ENCODE data around the gene PGRMC2. TPM values are rescaled to one million over a fixed set of nuclear protein-coding genes. Genes with fewer than 3 reads are reported as not detected.

The PGRMC2 gene
- total and polyA plus RNA-seq, 2 of the 8 experiments (the other 6 are each of a cell fraction or from before 2014, with no cell fraction given) = 9.5 to 85.3 TPM

DNA sequence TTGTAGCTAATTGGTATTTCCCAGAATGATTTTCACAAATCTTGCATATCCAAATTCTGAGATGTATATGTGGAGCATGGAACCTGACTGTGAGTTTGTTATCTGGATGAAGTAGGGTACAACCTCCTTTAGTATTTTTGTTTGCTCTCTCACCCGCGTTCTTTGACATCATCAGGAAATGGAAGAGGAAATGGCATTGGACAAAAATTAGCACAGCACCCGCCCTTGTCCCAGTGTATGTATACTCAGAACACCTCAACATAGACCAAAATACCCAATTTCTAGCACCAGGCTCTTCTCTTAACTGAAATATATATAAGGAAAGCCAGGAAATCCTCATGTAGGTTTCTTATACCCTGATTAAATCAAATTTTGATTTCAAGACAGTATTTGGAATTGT, 6.9 kb upstream of the PGRMC2 start:
- no peak overlapping the region for H2BK12ac ChIP-seq (ENCODE audit: low read depth, low read length)
- H3K18ac ChIP-seq (ENCODE audit: extremely low read depth, low read length) = no peak overlapping the region
- no peak overlapping the region for H3K14ac ChIP-seq (ENCODE audit: insufficient read length)
- no peak for TF ChIP-seq JUN (IDR thresholded peaks at IDR 0.05; ENCODE audit: low read depth, low read length)
- TF ChIP-seq HDAC2 (IDR thresholded peaks at IDR 0.05; ENCODE audit: borderline replicate concordance in 1 of 2, low read depth in 2 of 2, low read length in 2 of 2) = no peak
- TF ChIP-seq SUZ12 (IDR thresholded peaks at IDR 0.05; ENCODE audit: low read length) = no peak
- no peak for TF ChIP-seq JUND (IDR thresholded peaks at IDR 0.05; ENCODE audit: low read length)
- no peak for TF ChIP-seq EP300 (IDR thresholded peaks at IDR 0.05; ENCODE audit: borderline replicate concordance in 1 of 2, low read depth in 2 of 2, low read length in 2 of 2)
- TF ChIP-seq KDM4A (IDR thresholded peaks at IDR 0.05; ENCODE audit: low read depth, low read length, severe bottlenecking) = no peak
- no peak for TF ChIP-seq YY1 (IDR thresholded peaks at IDR 0.05; ENCODE audit: low read depth, low read length)
- TF ChIP-seq CREB1 (IDR thresholded peaks at IDR 0.05) = no peak
- 90% methylated on average over 3 of the region's 3 CpGs; no CpG with 5 or more reads in 1 of the 2 experiments for WGBS, 2 experiments (ENCODE audit: extremely low coverage in 1 of 2, insufficient coverage in 1 of 2, insufficient read length in 1 of 2, insufficient replicate concordance in 2 of 2, low coverage in 1 of 2, low lambda C conversion rate in 2 of 2, missing lambda C conversion rate in 1 of 2)
- no peak overlapping the region for H2AK5ac ChIP-seq (ENCODE audit: low read depth, low read length)
- H3K9me3 ChIP-seq (ENCODE audit: insufficient read depth in 2 of 2, low read depth in 1 of 2, low read length in 1 of 2) = no peaks in the 10 kb centered on the region
- POLR2A ChIA-PET (ENCODE audit: partially characterized antibody) = no interaction called here
- H3K9ac ChIP-seq (replicated peaks in 1 of 4; ENCODE audit: extremely low read depth in 1 of 4, low read depth in 3 of 4, low read length in 3 of 4) = no peak overlapping the region
- H4K8ac ChIP-seq (ENCODE audit: extremely low read depth, insufficient read depth, low read length) = no peak overlapping the region
- no peaks in the 10 kb centered on the region; the same call in 1 of the 2 replicates for H3K79me1 ChIP-seq (ENCODE audit: low read depth, low read length)
- no peak overlapping the region for H3K4me2 ChIP-seq (ENCODE audit: insufficient read depth in 1 of 2, low read depth in 2 of 2, low read length in 2 of 2)
- H3K4me3 ChIP-seq (ENCODE audit: extremely low read depth in 1 of 4, insufficient read depth in 2 of 4, low read depth in 3 of 4, low read length in 4 of 4) = no peak overlapping the region
- H3K56ac ChIP-seq (replicated peaks; ENCODE audit: insufficient read length, low read depth, low read length) = no peak overlapping the region
- no peaks in the 10 kb centered on the region for H4K20me1 ChIP-seq (replicated peaks in 1 of 2; ENCODE audit: control insufficient read depth in 1 of 2, insufficient read depth in 2 of 2, low read length in 2 of 2)
- H3K36me3 ChIP-seq (ENCODE audit: control insufficient read depth in 2 of 4, insufficient read depth in 4 of 4, low read length in 3 of 4) = no peaks in the 10 kb centered on the region; a peak in 1 of 8 replicates
- no peak overlapping the region for H3K27ac ChIP-seq (ENCODE audit: low read depth, low read length)
- H2BK20ac ChIP-seq (ENCODE audit: low read length) = no peak overlapping the region
- H3K23me2 ChIP-seq (ENCODE audit: low read depth, low read length) = peaks cover 1% of the 10 kb centered on the region; the same call in 1 of the 2 replicates
- peaks cover 0 to 4% of the 10 kb centered on the region in 2 experiments; a peak in 2 of 4 replicates for H3K79me2 ChIP-seq (ENCODE audit: control insufficient read depth in 1 of 2, insufficient read depth in 2 of 2, low read length in 2 of 2)
- FAIRE-seq = no peak
- H4K91ac ChIP-seq (replicated peaks; ENCODE audit: insufficient read length, low read length) = no peak overlapping the region
- CTCF ChIA-PET (ENCODE audit: partially characterized antibody) = no interaction called here
- no peak overlapping the region for H2BK120ac ChIP-seq (replicated peaks; ENCODE audit: low read depth, low read length)
- H3K27me3 ChIP-seq (replicated peaks in 1 of 4; ENCODE audit: control insufficient read depth in 3 of 4, extremely low read depth in 1 of 4, insufficient read depth in 3 of 4, low read length in 3 of 4) = no peaks in the 10 kb centered on the region
- no peak overlapping the region for H2AFZ ChIP-seq (ENCODE audit: low read length)
- no peak overlapping the region for H4K5ac ChIP-seq (ENCODE audit: insufficient read length, low read depth, low read length)
- H2BK15ac ChIP-seq (ENCODE audit: low read length) = no peak overlapping the region
- H2BK5ac ChIP-seq (ENCODE audit: low read depth, low read length) = no peak overlapping the region
- peaks cover 0 to 5% (median 0%) of the 10 kb centered on the region in 4 experiments; a peak in 1 of 7 replicates for H3K4me1 ChIP-seq (replicated peaks in 1 of 4; ENCODE audit: control insufficient read depth in 3 of 4, insufficient read depth in 4 of 4, low read length in 3 of 4)
- DNase-seq (ENCODE audit: low read depth in 1 of 2, low spot score in 2 of 2) = no peak
- H3K4ac ChIP-seq (replicated peaks; ENCODE audit: insufficient read length, low read depth, low read length) = no peak overlapping the region
- no peak overlapping the region for H3K23ac ChIP-seq (ENCODE audit: insufficient read length)
